ENCODE measurements around the gene HDAC11. TPM values are rescaled to one million over a fixed set of nuclear protein-coding genes. Genes with fewer than 3 reads are reported as not detected.

HDAC11 gene
- total RNA-seq, 2 experiments from 2014 or later: 4.5 to 4.6 TPM

GRCh38 chr3:13539671-13540070, 59.6 kb downstream of the HDAC11 start:
- no peak for DNase-seq
- H3K4me3 Mint-ChIP-seq: no peak overlapping the region
- no peak for ATAC-seq (ENCODE audit: poor library complexity)
- Histone ChIP-seq H3K36me3 (ENCODE audit: insufficient read depth, low read length) (no peaks in the 10 kb centered on the region), H3K27me3 (ENCODE audit: control insufficient read depth in 1 of 2, insufficient read depth in 2 of 2, low read length in 2 of 2) (peaks cover 7 to 9% of the 10 kb centered on the region in 2 experiments), H3K27ac (ENCODE audit: low read depth in 1 of 2, low read length in 2 of 2) (no peak overlapping the region), H3K9me3 (ENCODE audit: control insufficient read depth in 1 of 2, insufficient read depth in 1 of 2, low read length in 2 of 2) (peaks cover 0 to 18% of the 10 kb centered on the region in 2 experiments), H3K4me3 (ENCODE audit: low read length) (no peak overlapping the region), H3K4me1 (ENCODE audit: insufficient read depth, low read length) (peaks cover 14% of the 10 kb centered on the region)
- TF ChIP-seq CTCF (IDR thresholded peaks at IDR 0.05): no peak
- ChIA-PET POLR2A (no interaction called here), CTCF (no interaction called here)
- no peak overlapping the region for H3K27ac Mint-ChIP-seq
- H3K36me3 Mint-ChIP-seq (ENCODE audit: low read depth): no peaks in the 10 kb centered on the region
- H3K27me3 Mint-ChIP-seq: peaks cover 3% of the 10 kb centered on the region
- H3K9me3 Mint-ChIP-seq: no peaks in the 10 kb centered on the region
- peaks cover 16% of the 10 kb centered on the region for H3K4me1 Mint-ChIP-seq (ENCODE audit: low read depth)
- intact Hi-C loops (cut with DNase I, micrococcal nuclease): no loop called here

GRCh38 chr3:13540297-13540995, 60.3 kb downstream of the HDAC11 start:
- Mint-ChIP-seq H3K27ac (no peak overlapping the region), H3K4me1 (ENCODE audit: low read depth) (peaks cover 24% of the 10 kb centered on the region), H3K27me3 (peaks cover 11% of the 10 kb centered on the region), H3K4me3 (no peak overlapping the region), H3K9me3 (no peaks in the 10 kb centered on the region), H3K36me3 (ENCODE audit: low read depth) (no peaks in the 10 kb centered on the region)
- ATAC-seq (ENCODE audit: poor library complexity): no peak
- intact Hi-C loops (cut with DNase I, micrococcal nuclease): no loop called here
- no peak for DNase-seq
- CTCF ChIA-PET: no interaction called here
- Histone ChIP-seq H3K27me3 (ENCODE audit: control insufficient read depth in 1 of 2, insufficient read depth in 2 of 2, low read length in 2 of 2) (peaks cover 7 to 9% of the 10 kb centered on the region in 2 experiments), H3K4me3 (ENCODE audit: low read length) (no peak overlapping the region), H3K36me3 (ENCODE audit: insufficient read depth, low read length) (no peaks in the 10 kb centered on the region), H3K4me1 (ENCODE audit: insufficient read depth, low read length) (peaks cover 20% of the 10 kb centered on the region), H3K9me3 (ENCODE audit: control insufficient read depth in 1 of 2, insufficient read depth in 1 of 2, low read length in 2 of 2) (peaks cover 0 to 18% of the 10 kb centered on the region in 2 experiments), H3K27ac (ENCODE audit: low read depth in 1 of 2, low read length in 2 of 2) (no peak overlapping the region)
- no peak for TF ChIP-seq CTCF (IDR thresholded peaks at IDR 0.05)
- POLR2A ChIA-PET: interaction anchor here (0.5 kb wide), 1 partner anchor 96 kb away, joined by 3 read pairs; no protein-coding TSS in a partner anchor

GRCh38 chr3:13541691-13542090, 61.6 kb downstream of the HDAC11 start:
- no peak for TF ChIP-seq CTCF (IDR thresholded peaks at IDR 0.05)
- H3K4me3 ChIP-seq (ENCODE audit: low read length): no peak overlapping the region
- no peaks in the 10 kb centered on the region for H3K36me3 ChIP-seq (ENCODE audit: insufficient read depth, low read length)
- Mint-ChIP-seq H3K4me3 (no peak overlapping the region), H3K4me1 (ENCODE audit: low read depth) (peaks cover 22% of the 10 kb centered on the region), H3K27me3 (peaks cover 12% of the 10 kb centered on the region), H3K9me3 (no peaks in the 10 kb centered on the region), H3K27ac (no peak overlapping the region), H3K36me3 (ENCODE audit: low read depth) (no peaks in the 10 kb centered on the region)
- ATAC-seq (ENCODE audit: poor library complexity): no peak
- intact Hi-C loops (cut with DNase I, micrococcal nuclease): no loop called here
- H3K9me3 ChIP-seq (ENCODE audit: control insufficient read depth in 1 of 2, insufficient read depth in 1 of 2, low read length in 2 of 2): peaks cover 0 to 18% of the 10 kb centered on the region in 2 experiments
- peaks cover 7 to 9% of the 10 kb centered on the region in 2 experiments for H3K27me3 ChIP-seq (ENCODE audit: control insufficient read depth in 1 of 2, insufficient read depth in 2 of 2, low read length in 2 of 2)
- POLR2A ChIA-PET: no interaction called here
- H3K4me1 ChIP-seq (ENCODE audit: insufficient read depth, low read length): peaks cover 16% of the 10 kb centered on the region
- no peak for DNase-seq
- CTCF ChIA-PET: no interaction called here
- no peak overlapping the region for H3K27ac ChIP-seq (ENCODE audit: low read depth in 1 of 2, low read length in 2 of 2)

Data from CD4-positive, alpha-beta T cell (primary cell).